Ishikawa (cell line): Measurements from ENCODE around the gene ANAPC2.

Experiments used
- CEBPB ChIP-seq: IDR thresholded peaks from 2 replicates; pipeline ENCODE4 v1.6.1; 2012
- CREB1 ChIP-seq: IDR thresholded peaks from 2 replicates; pipeline ENCODE4 v1.6.1; 2012; ENCODE audit warnings: low read depth
- EP300 ChIP-seq: IDR thresholded peaks from 2 replicates; pipeline ENCODE4 v1.6.1; 2012; ENCODE audit warnings: borderline replicate concordance
- FOXM1 ChIP-seq: IDR thresholded peaks from 2 replicates; pipeline ENCODE4 v1.6.1; 2012; ENCODE audit warnings: low read depth, borderline replicate concordance
- RAD21 ChIP-seq: IDR thresholded peaks from 2 replicates; pipeline ENCODE4 v1.6.1; 2012; ENCODE audit warnings: low read depth
- TAF1 ChIP-seq: IDR thresholded peaks from 2 replicates; pipeline ENCODE4 v1.6.1; 2012; ENCODE audit warnings: low read depth, mild to moderate bottlenecking
- TEAD4 ChIP-seq: IDR thresholded peaks from 2 replicates; pipeline ENCODE4 v1.6.1; 2012
- YY1 ChIP-seq: IDR thresholded peaks from 2 replicates; pipeline ENCODE4 v1.6.1; 2012; ENCODE audit warnings: low read depth
- TF ChIP-seq, protein P1 (sequence below): IDR thresholded peaks from 2 replicates; pipeline ENCODE4 v1.6.1; 2012
- TF ChIP-seq, protein P2 (sequence below): IDR thresholded peaks from 2 replicates; pipeline ENCODE4 v1.6.1; 2012; ENCODE audit warnings: low read depth, mild to moderate bottlenecking
- TF ChIP-seq, protein P3 (sequence below): IDR thresholded peaks from 2 replicates; pipeline ENCODE4 v1.6.1; 2012

DNA sequence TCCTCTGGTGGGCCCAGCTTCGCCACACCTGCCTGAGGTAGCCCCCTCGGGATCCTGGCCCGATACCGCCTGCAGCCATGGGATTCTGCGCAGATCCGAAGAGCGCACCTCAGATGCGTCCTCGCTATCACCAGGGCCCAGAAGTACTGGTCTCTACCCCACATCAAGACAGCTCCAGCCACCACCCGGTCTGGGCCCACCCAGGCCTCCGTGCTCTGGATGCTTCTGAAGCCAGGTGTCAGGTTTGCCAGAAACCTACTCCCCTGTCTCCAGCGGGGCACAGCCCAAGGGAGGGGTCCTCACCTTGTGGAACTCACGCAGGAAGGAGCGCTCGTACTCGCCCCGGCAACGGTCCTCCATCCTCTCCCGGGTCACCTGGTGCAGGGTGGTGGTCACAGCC, 2.4 kb downstream of the ANAPC2 start:
- TF ChIP-seq EP300 (no peak), TAF1 (no peak), FOXM1 (no peak), CREB1 (no peak), RAD21 (no peak), YY1 (no peak), TEAD4 (no peak), CEBPB (no peak)
- TF ChIP-seq, protein P1, sequence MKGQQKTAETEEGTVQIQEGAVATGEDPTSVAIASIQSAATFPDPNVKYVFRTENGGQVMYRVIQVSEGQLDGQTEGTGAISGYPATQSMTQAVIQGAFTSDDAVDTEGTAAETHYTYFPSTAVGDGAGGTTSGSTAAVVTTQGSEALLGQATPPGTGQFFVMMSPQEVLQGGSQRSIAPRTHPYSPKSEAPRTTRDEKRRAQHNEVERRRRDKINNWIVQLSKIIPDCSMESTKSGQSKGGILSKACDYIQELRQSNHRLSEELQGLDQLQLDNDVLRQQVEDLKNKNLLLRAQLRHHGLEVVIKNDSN: no peak
- TF ChIP-seq, protein P2, sequence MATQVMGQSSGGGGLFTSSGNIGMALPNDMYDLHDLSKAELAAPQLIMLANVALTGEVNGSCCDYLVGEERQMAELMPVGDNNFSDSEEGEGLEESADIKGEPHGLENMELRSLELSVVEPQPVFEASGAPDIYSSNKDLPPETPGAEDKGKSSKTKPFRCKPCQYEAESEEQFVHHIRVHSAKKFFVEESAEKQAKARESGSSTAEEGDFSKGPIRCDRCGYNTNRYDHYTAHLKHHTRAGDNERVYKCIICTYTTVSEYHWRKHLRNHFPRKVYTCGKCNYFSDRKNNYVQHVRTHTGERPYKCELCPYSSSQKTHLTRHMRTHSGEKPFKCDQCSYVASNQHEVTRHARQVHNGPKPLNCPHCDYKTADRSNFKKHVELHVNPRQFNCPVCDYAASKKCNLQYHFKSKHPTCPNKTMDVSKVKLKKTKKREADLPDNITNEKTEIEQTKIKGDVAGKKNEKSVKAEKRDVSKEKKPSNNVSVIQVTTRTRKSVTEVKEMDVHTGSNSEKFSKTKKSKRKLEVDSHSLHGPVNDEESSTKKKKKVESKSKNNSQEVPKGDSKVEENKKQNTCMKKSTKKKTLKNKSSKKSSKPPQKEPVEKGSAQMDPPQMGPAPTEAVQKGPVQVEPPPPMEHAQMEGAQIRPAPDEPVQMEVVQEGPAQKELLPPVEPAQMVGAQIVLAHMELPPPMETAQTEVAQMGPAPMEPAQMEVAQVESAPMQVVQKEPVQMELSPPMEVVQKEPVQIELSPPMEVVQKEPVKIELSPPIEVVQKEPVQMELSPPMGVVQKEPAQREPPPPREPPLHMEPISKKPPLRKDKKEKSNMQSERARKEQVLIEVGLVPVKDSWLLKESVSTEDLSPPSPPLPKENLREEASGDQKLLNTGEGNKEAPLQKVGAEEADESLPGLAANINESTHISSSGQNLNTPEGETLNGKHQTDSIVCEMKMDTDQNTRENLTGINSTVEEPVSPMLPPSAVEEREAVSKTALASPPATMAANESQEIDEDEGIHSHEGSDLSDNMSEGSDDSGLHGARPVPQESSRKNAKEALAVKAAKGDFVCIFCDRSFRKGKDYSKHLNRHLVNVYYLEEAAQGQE: no peak
- TF ChIP-seq, protein P3, sequence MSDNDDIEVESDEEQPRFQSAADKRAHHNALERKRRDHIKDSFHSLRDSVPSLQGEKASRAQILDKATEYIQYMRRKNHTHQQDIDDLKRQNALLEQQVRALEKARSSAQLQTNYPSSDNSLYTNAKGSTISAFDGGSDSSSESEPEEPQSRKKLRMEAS: no peak
